GM18867 (cell line): ENCODE measurements around the gene NFILZ.

Source experiments
- ATAC-seq: cut with Tn5 transposase; IDR thresholded peaks from one replicate; pipeline ENCODE4 v1.9.1; 2021; ENCODE audit warnings: mild to moderate bottlenecking, moderate library complexity; ENCODE audit not compliant: unreplicated experiment

NFILZ gene, protein sequence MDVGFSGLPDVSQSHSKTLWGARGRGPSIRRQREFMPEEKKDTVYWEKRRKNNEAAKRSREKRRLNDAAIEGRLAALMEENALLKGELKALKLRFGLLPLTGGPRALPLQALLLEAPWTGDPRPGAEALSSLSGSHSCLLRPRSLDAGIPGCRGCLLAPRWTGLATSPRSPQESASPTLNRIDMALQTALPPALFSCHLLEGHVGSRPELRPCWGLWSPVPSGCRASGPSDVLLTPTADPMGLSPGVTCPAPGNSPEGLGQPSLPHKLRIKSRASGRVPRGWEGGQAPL

DNA sequence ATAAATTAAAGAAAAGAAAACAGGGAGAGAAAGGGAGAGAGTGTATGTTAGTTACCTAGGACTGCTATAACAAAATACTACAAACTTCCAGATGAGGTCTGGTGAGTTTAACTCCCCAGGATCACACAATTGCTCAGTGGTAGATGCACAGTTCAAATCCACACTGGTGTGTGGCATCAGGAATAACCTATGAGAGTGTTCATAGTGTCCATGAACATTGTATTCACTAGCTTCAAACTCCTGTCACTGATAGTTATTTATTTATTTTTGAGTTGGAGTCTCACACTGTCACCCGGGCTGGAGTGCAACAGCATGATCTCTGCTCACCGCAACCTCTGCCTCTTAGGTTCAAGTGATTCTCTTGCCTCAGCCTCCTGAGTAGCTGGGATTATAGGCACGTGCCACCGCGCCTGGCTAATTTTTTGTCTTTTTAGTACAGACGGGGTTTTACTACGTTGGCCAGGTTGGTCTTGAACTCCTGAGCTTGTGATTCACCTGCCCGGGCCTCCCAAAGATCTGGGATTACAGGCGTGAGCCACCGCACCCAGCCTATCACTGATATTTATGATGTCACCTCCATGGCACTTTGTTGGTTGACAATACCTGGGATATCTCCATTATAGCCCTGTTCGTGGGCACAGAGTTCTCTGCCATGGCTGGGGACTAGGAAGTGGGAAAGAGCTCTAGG lies at the start of gene NFILZ:
Gene NFILZ (plus strand): TSS at position 638 of the 688 bp plus-strand sequence. CDS start 46,133 bp downstream, outside the sequence.
- no peak for ATAC-seq

DNA sequence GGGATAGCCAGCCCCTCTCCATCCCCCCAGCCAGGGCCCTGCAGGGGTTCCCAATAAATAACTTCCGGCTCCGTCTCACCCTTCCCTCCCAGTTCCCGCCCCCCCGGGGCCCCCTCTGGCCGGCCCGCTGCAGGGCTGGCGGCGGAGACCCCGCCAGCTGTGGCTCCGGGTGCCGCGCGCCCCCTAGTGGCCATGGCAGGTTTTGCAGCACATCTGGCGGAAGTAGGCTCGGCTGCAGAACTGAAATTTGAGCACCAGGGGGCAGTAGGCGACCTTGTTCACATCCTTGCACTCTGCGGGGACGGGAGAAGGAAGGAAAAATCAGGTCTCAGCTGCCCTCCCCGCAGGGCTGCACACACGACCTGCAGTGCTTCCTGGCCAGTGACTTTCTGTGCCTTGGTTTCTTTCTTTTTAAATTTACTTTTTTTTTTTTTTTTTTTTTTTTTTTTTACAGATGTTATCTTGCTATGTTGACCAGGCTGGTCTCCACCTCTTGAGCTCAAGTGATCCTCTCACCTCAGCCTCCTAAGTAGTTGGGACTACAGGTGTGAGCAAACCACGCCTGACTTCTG lies 49.6 kb upstream of the NFILZ start:
- ATAC-seq, result peak; percentile 46

GRCh38 chr19:8584965-8585893 lies 45.2 kb upstream of the NFILZ start:
- no peak for ATAC-seq

- no peak for ATAC-seq
Observed at GRCh38 chr19:8585894-8586750, 44.3 kb upstream of the NFILZ start.

DNA sequence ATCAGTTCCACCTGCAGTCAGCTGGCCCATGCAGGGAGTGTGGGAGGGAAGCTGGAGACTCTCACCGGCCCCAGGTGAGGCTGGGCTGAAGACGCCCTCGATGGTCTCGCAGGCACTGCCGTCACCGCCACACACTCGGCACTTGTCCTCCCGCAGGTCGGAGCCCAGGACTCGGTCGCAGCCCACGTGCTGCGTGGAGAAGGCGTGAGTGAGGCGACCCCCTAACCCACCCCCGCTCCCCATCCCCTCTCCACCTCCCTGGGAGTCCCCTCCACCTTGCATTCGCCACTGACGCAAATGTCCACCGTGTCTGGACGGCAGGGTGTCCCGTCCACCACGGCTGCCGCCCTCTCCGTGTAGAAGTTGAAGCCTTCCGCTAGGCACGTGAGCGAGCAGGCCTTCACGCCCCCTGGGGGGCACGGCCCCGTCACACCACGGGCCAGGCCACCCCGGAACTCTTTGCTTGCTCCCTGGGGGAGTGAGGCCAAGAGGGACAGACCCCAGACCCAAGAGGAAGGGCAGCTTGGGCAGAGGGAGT lies 41.2 kb upstream of the NFILZ start:
- ATAC-seq, result no peak

- no peak for ATAC-seq
Observed at GRCh38 chr19:8592231-8593009, 38.0 kb upstream of the NFILZ start.

DNA sequence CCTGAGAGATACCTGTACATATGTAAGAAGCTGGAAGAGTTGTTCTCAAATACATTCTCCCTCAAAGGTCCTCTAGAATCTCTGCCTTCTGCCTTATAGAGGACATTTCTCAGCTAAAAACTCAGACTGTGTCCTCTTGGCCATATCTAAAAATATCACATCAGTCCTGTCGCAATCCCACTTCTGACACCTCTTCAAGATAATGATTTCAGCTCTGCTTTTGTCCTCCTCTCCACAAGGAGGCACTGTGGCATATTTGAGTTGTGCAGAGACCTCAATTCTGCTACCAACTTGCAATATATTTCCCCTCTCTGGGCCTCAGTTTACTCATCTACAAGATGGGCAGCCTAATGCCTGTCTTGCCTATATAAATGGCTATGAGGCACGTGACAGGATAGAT lies 36.5 kb upstream of the NFILZ start:
- no peak for ATAC-seq

- ATAC-seq, result no peak
Observed at GRCh38 chr19:8595651-8596050, 34.8 kb upstream of the NFILZ start.

DNA sequence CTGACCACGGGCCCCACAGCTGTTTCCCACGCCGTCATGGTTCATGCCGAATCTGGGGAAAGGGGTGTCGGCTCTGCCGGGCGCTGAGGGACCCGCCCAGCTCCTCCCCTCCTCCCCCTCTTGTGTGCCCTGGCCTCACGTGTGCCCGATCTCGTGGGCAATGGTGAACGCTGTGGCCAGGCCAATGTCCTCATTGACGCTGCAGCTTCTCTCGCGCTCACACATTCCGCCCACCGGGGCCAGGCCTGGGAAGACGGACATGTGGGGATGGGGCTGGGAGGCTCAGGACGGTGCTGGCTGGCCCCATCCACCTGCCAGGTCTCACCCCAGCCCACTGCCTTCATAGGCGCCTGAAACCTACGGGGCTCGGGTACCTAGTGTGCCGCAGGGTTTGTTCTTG lies 34.3 kb upstream of the NFILZ start:
- no peak for ATAC-seq

- no peak for ATAC-seq
Observed at GRCh38 chr19:8600064-8600463, 30.4 kb upstream of the NFILZ start.

GRCh38 chr19:8600816-8601215 lies 29.6 kb upstream of the NFILZ start:
- ATAC-seq, result no peak

- no peak for ATAC-seq
Observed at GRCh38 chr19:8601796-8602195, 28.6 kb upstream of the NFILZ start.

DNA sequence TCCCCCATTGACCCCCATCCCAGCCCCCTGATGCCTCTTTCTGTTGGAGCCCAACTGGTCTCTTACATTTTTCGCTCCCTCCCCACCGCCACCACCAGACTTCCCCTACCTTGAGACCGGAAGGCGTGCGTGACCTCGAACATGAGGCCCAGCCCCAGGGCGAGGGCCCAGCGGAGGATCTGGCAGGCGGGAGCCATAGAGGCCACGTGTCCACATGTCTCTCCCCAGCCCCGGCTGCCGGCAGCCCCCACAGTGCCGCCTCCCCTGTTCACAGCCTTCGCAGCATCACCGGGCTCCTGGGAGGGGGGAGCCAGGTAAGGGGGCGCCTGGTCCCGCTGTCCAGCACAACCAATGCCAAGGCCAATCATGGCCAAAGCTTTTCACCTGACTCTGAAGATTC lies 24.9 kb upstream of the NFILZ start:
- no peak for ATAC-seq

DNA sequence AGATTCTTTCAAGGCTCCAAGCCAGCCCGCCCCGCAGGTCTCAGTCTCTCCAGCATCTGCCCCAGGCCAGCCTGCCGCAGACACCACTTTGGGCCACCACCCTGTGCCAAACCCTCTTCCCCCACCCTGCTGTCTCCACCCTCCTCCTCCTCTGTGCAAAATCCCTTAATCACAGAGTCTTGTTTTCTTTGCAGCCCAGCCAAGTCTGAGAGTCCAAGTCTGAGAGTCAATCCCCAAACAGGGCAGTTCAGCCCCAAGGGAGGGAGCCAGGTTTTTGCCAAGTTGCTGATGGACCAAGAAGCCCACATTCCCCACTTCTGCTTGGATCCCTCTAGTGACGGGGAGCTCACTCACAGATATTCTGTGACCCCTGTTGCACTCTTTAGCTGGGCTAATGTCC lies 23.0 kb upstream of the NFILZ start:
- ATAC-seq, result no peak

DNA sequence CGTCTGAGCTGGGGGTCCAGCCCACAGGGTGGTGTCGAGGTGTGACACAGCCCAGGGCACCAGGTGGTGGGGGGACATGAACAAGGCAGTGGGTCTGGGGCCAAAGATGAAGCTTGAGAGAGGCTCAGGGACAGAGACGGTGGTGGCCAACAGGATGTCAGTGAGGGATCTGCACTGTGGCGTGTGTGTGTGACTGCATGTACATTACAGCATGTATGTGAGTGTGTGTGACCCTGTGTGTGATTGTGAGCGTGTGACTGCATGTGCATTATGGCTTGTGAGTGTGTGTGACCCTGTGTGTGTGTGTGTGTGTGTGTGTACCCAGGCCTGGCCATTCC lies 21.5 kb upstream of the NFILZ start:
- no peak for ATAC-seq

GRCh38 chr19:8609279-8610040 lies 21.0 kb upstream of the NFILZ start:
- no peak for ATAC-seq

GRCh38 chr19:8610041-8610935 lies 20.1 kb upstream of the NFILZ start, which contains the start of gene ADAMTS10:
Gene ADAMTS10 (minus strand): TSS chr19:8610715. CDS start chr19:8605710, 5,005 bp downstream.
- ATAC-seq, result no peak

GRCh38 chr19:8610936-8611300 lies 19.5 kb upstream of the NFILZ start:
- ATAC-seq, result no peak
